SK-N-SH (cell line): ENCODE data around the gene NIT2.

ENCODE experiments used
- FOXM1 ChIP-seq: IDR thresholded peaks from 2 replicates; pipeline ENCODE4 v1.4.0; 2012; ENCODE audit warnings: low read depth, mild to moderate bottlenecking
- GABPA ChIP-seq: IDR thresholded peaks from 2 replicates; pipeline ENCODE4 v1.4.0; 2012; ENCODE audit warnings: low read depth, mild to moderate bottlenecking
- MXI1 ChIP-seq: IDR thresholded peaks from 2 replicates; pipeline ENCODE4 v1.6.1; 2012; ENCODE audit warnings: mild to moderate bottlenecking, low read depth, low read length, improper control_type of control experiment
- NFIC ChIP-seq: IDR thresholded peaks from 2 replicates; pipeline ENCODE4 v1.4.0; 2012; ENCODE audit warnings: borderline replicate concordance
- POLR2AphosphoS5 ChIP-seq: IDR thresholded peaks from 2 replicates; pipeline ENCODE4 v1.6.1; 2012; ENCODE audit warnings: low read depth, low read length
- RFX5 ChIP-seq: IDR thresholded peaks from 2 replicates; pipeline ENCODE4 v1.6.1; 2012; ENCODE audit warnings: mild to moderate bottlenecking, improper control_type of control experiment, low read length
- RXRA ChIP-seq: IDR thresholded peaks from 2 replicates; pipeline ENCODE4 v1.4.0; 2012; ENCODE audit warnings: low read depth, mild to moderate bottlenecking, borderline replicate concordance
- SIN3A ChIP-seq: IDR thresholded peaks from 2 replicates; pipeline ENCODE4 v1.6.1; 2012; ENCODE audit warnings: low read depth, mild to moderate bottlenecking, low read length, moderate library complexity, borderline replicate concordance
- TAF1 ChIP-seq: IDR thresholded peaks from 2 replicates; pipeline ENCODE4 v1.6.1; 2012; ENCODE audit warnings: low read depth, mild to moderate bottlenecking, low read length, moderate library complexity, borderline replicate concordance
- TF ChIP-seq, protein P1 (sequence below): fragments of 200-600 bp; sonication (generic); IDR thresholded peaks from 2 replicates; pipeline ENCODE4 v1.6.1; 2017; ENCODE audit warnings: antibody characterized with exemption, mild to moderate bottlenecking, moderate library complexity
- TF ChIP-seq, protein P2 (sequence below): IDR thresholded peaks from 2 replicates; pipeline ENCODE4 v1.6.1; 2012; ENCODE audit warnings: mild to moderate bottlenecking, low read depth, low read length, moderate library complexity
- TF ChIP-seq, protein P3 (sequence below): fragments of 150-350 bp; IDR thresholded peaks from 2 replicates; pipeline ENCODE4 v1.6.1; 2016; ENCODE audit warnings: mild to moderate bottlenecking, low read depth, low read length
- TF ChIP-seq, protein P4 (sequence below): IDR thresholded peaks from 2 replicates; pipeline ENCODE4 v1.4.0; 2012; ENCODE audit warnings: low read depth

DNA sequence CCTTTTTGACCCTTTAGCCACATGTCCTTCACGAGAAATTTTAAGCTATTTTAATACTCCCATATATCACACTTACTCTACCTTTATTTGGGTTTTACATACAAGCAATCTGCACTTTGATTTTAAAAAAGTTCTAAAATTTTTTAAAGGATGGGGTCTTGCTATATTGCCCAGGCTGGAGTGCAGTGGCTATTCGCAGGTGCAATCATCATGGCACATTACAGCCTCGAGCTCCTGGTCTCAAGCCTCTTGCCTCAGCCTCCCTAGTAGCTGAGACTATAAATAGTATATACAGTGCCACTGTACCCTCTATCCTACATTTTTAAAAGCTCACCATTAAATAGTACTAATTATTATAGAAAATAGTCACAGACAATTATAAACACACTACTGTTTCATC lies 29.9 kb downstream of the NIT2 start:
- TF ChIP-seq, protein P1, sequence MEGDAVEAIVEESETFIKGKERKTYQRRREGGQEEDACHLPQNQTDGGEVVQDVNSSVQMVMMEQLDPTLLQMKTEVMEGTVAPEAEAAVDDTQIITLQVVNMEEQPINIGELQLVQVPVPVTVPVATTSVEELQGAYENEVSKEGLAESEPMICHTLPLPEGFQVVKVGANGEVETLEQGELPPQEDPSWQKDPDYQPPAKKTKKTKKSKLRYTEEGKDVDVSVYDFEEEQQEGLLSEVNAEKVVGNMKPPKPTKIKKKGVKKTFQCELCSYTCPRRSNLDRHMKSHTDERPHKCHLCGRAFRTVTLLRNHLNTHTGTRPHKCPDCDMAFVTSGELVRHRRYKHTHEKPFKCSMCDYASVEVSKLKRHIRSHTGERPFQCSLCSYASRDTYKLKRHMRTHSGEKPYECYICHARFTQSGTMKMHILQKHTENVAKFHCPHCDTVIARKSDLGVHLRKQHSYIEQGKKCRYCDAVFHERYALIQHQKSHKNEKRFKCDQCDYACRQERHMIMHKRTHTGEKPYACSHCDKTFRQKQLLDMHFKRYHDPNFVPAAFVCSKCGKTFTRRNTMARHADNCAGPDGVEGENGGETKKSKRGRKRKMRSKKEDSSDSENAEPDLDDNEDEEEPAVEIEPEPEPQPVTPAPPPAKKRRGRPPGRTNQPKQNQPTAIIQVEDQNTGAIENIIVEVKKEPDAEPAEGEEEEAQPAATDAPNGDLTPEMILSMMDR = no peak
- TF ChIP-seq FOXM1 = no peak
- no peak for TF ChIP-seq NFIC
- TF ChIP-seq GABPA = no peak
- TF ChIP-seq, protein P2, sequence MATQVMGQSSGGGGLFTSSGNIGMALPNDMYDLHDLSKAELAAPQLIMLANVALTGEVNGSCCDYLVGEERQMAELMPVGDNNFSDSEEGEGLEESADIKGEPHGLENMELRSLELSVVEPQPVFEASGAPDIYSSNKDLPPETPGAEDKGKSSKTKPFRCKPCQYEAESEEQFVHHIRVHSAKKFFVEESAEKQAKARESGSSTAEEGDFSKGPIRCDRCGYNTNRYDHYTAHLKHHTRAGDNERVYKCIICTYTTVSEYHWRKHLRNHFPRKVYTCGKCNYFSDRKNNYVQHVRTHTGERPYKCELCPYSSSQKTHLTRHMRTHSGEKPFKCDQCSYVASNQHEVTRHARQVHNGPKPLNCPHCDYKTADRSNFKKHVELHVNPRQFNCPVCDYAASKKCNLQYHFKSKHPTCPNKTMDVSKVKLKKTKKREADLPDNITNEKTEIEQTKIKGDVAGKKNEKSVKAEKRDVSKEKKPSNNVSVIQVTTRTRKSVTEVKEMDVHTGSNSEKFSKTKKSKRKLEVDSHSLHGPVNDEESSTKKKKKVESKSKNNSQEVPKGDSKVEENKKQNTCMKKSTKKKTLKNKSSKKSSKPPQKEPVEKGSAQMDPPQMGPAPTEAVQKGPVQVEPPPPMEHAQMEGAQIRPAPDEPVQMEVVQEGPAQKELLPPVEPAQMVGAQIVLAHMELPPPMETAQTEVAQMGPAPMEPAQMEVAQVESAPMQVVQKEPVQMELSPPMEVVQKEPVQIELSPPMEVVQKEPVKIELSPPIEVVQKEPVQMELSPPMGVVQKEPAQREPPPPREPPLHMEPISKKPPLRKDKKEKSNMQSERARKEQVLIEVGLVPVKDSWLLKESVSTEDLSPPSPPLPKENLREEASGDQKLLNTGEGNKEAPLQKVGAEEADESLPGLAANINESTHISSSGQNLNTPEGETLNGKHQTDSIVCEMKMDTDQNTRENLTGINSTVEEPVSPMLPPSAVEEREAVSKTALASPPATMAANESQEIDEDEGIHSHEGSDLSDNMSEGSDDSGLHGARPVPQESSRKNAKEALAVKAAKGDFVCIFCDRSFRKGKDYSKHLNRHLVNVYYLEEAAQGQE = no peak
- TF ChIP-seq POLR2AphosphoS5 = no peak
- no peak for TF ChIP-seq MXI1
- TF ChIP-seq, protein P3, sequence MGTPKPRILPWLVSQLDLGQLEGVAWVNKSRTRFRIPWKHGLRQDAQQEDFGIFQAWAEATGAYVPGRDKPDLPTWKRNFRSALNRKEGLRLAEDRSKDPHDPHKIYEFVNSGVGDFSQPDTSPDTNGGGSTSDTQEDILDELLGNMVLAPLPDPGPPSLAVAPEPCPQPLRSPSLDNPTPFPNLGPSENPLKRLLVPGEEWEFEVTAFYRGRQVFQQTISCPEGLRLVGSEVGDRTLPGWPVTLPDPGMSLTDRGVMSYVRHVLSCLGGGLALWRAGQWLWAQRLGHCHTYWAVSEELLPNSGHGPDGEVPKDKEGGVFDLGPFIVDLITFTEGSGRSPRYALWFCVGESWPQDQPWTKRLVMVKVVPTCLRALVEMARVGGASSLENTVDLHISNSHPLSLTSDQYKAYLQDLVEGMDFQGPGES = no peak
- TF ChIP-seq, protein P4, sequence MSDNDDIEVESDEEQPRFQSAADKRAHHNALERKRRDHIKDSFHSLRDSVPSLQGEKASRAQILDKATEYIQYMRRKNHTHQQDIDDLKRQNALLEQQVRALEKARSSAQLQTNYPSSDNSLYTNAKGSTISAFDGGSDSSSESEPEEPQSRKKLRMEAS = no peak
- no peak for TF ChIP-seq RFX5
- TF ChIP-seq RXRA = no peak
- no peak for TF ChIP-seq SIN3A
- TF ChIP-seq TAF1 = no peak
